GM12878 (cell line): ENCODE results near the gene MAP2K2. TPM values are rescaled to one million over a fixed set of nuclear protein-coding genes. Genes with fewer than 3 reads are reported as not detected.

ENCODE experiments used
- ATAC-seq: fragments of 200-7000 bp; cut with Tn5 transposase; 3 replicates; pipeline ENCODE4 v1.9.1; 2020; ENCODE audit warnings: mild to moderate bottlenecking, moderate library complexity
- BruUV-seq: library from RNA; stranded (reverse); fragments of 400-500 nt; replicated peaks from 2 replicates; lab custom pipeline; 2021; lab: Mats Ljungman, UMichigan
- CTCF ChIA-PET: fragments of 300-600 bp; sonication (Branson Sonifier 250); formaldehyde crosslinking; extraction: SDS; loops from one replicate; lab custom pipeline; 2021; ENCODE audit warnings: inconsistent platforms; lab: Yijun Ruan, JAX
- POLR2A ChIA-PET: fragments of 350-600 bp; formaldehyde crosslinking; extraction: SDS; loops from one replicate; lab custom pipeline; 2021; ENCODE audit warnings: inconsistent platforms; lab: Charles Lee
- RAD21 ChIA-PET: fragments of 300-600 bp; sonication (Branson Sonifier 250); formaldehyde crosslinking; loops from one replicate; lab custom pipeline; 2023; ENCODE audit warnings: antibody characterized with exemption; ENCODE audit not compliant: unreplicated experiment; lab: Charles Lee
- SMC1A ChIA-PET: fragments of 300-600 bp; sonication (Branson Sonifier 250); formaldehyde crosslinking; loops from one replicate; lab custom pipeline; 2023; ENCODE audit not compliant: unreplicated experiment, uncharacterized antibody; lab: Charles Lee
- DNase-seq: peaks from one replicate; pipeline ENCODE4 v3.0.0-alpha.2; 2011; ENCODE audit warnings: low read depth, low spot score
- FAIRE-seq: peaks from 3 replicates; lab custom pipeline; 2011; peaks lifted over from hg19 to GRCh38; lab: Jason Lieb, UNC
- H2AFZ ChIP-seq: 2 replicates; pipeline ENCODE4 v1.6.0; 2011; ENCODE audit warnings: low read depth, low read length, control low read depth; ENCODE audit not compliant: control insufficient read depth
- H3K27ac ChIP-seq: 2 replicates; pipeline ENCODE4 v1.5.1; 2011; ENCODE audit warnings: control low read depth; ENCODE audit not compliant: control insufficient read depth, insufficient read depth
- H3K27me3 ChIP-seq, 2 experiments: replicated peaks in 1 of 2; 2 replicates each; pipeline versions ENCODE4 v1.6.0 to v1.6.1; 2011; ENCODE audit warnings: low read length in 1 of 2; ENCODE audit not compliant: control insufficient read depth in 2 of 2, insufficient read depth in 2 of 2
- H3K36me3 ChIP-seq, 2 experiments: 2 replicates each; pipeline ENCODE4 v1.5.1; 2011; ENCODE audit warnings: low read length in 1 of 2; ENCODE audit not compliant: control insufficient read depth in 2 of 2, insufficient read depth in 2 of 2
- H3K4me1 ChIP-seq: 2 replicates; pipeline ENCODE4 v1.6.1; 2011; ENCODE audit warnings: mild to moderate bottlenecking, low read length, moderate library complexity, mixed read lengths; ENCODE audit not compliant: control insufficient read depth, insufficient read depth
- H3K4me2 ChIP-seq: 2 replicates; pipeline ENCODE4 v1.6.0; 2011; ENCODE audit warnings: control low read depth; ENCODE audit not compliant: control insufficient read depth, insufficient read depth
- H3K4me3 ChIP-seq: fragments of 200-600 bp; sonication (generic); 2 replicates; pipeline ENCODE4 v1.5.1; 2016
- H3K79me2 ChIP-seq: 2 replicates; pipeline ENCODE4 v1.6.0; 2011; ENCODE audit warnings: low read length; ENCODE audit not compliant: control insufficient read depth, insufficient read depth
- H3K9ac ChIP-seq: 2 replicates; pipeline ENCODE4 v1.8.0; 2011; ENCODE audit warnings: low read length, control low read depth, mixed read lengths; ENCODE audit not compliant: control insufficient read depth, insufficient read depth
- H3K9me3 ChIP-seq: replicated peaks from 3 replicates; pipeline ENCODE4 v1.5.1; 2011; ENCODE audit warnings: mild to moderate bottlenecking, low read length; ENCODE audit not compliant: control insufficient read depth, insufficient read depth
- H4K20me1 ChIP-seq: 2 replicates; pipeline ENCODE4 v1.6.0; 2011; ENCODE audit not compliant: control insufficient read depth, insufficient read depth
- FOXK2 ChIP-seq: fragments of 450-650 bp; IDR thresholded peaks from 2 replicates; pipeline ENCODE4 v1.6.1; 2017; ENCODE audit warnings: mild to moderate bottlenecking, moderate library complexity
- IKZF1 ChIP-seq: fragments of 450-650 bp; conservative IDR thresholded peaks from 2 replicates; pipeline ENCODE4 v1.6.1; 2017; ENCODE audit warnings: antibody characterized with exemption, mild to moderate bottlenecking
- IRF4 ChIP-seq: IDR thresholded peaks from 2 replicates; pipeline ENCODE4 v1.6.1; 2011; ENCODE audit warnings: low read depth, low read length
- MTA2 ChIP-seq: fragments of 450-650 bp; IDR thresholded peaks from 2 replicates; pipeline ENCODE4 v1.6.1; 2016; ENCODE audit warnings: low read depth, mild to moderate bottlenecking, moderate library complexity
- POLR2A ChIP-seq: IDR thresholded peaks from 2 replicates; pipeline ENCODE4 v1.6.1; 2011; ENCODE audit warnings: low read depth, mild to moderate bottlenecking, low read length
- WGBS: methylation state at CpG from one replicate; pipeline ENCODE4 v1.1.6; 2016; ENCODE audit warnings: low lambda C conversion rate; ENCODE audit not compliant: insufficient replicate concordance, insufficient coverage; ENCODE audit errors: missing lambda C conversion rate; 5-methylcytosine and 5-hydroxymethylcytosine counted together
- in situ Hi-C: fragments of 300-500 bp; cut with MboI; formaldehyde crosslinking; loops from 9 replicates; pipeline ENCODE4 v1.14.3; 2018; ENCODE audit warnings: mixed read lengths
- intact Hi-C: fragments of 100-400 bp; cut with micrococcal nuclease; formaldehyde crosslinking; loops from one replicate; pipeline ENCODE4 v1.14.2; 2022; ENCODE audit not compliant: unreplicated experiment
- polyA plus RNA-seq, 11 experiments: library from polyadenylated mRNA; depleted of rRNA in 4 of 11; unstranded in 6 of 11; stranded (reverse) in 5 of 11; fragments of >200 nt; fragmentation: Nextera tagmentation in 4 of 11; fragmentation: Illumina TruSeq in 1 of 11; extraction: Ambion mirVana in 4 of 11; extraction: Trizol in 1 of 11; gene quantifications; 1 replicate in 1 of 11; 2 replicates in 10 of 11; pipeline versions ENCODE4 v1.2.1 to v1.2.3, GENCODE V29; 2011 to 2016; ENCODE audit warnings: inconsistent platforms in 2 of 11, missing spikeins in 2 of 11, low read depth in 1 of 11
- total RNA-seq, 4 experiments: library from RNA; depleted of rRNA in 3 of 4; stranded (reverse); fragments of >200 nt in 3 of 4; fragmentation: Illumina TruSeq in 1 of 4; extraction: Trizol in 1 of 4; gene quantifications; 2 replicates each; pipeline versions ENCODE4 v1.2.1 to v1.2.3, GENCODE V29; 2013 to 2021
- TF ChIP-seq, protein P1 (sequence below): IDR thresholded peaks from 2 replicates; pipeline ENCODE4 v1.6.1; 2011; ENCODE audit warnings: borderline replicate concordance, low read depth, mild to moderate bottlenecking, moderate library complexity, mixed read lengths, low read length; ENCODE audit not compliant: insufficient read depth; ENCODE audit errors: extremely low read length
- TF ChIP-seq, protein P2 (sequence below): IDR thresholded peaks from 2 replicates; pipeline ENCODE4 v1.6.1; 2012; ENCODE audit warnings: mild to moderate bottlenecking, low read depth, low read length

MAP2K2 gene
- total and polyA plus RNA-seq, 10 of the 15 experiments (the other 5 are each of a cell fraction or from before 2014, with no cell fraction given) = 1.00 to 210 (median 53.5) TPM

DNA sequence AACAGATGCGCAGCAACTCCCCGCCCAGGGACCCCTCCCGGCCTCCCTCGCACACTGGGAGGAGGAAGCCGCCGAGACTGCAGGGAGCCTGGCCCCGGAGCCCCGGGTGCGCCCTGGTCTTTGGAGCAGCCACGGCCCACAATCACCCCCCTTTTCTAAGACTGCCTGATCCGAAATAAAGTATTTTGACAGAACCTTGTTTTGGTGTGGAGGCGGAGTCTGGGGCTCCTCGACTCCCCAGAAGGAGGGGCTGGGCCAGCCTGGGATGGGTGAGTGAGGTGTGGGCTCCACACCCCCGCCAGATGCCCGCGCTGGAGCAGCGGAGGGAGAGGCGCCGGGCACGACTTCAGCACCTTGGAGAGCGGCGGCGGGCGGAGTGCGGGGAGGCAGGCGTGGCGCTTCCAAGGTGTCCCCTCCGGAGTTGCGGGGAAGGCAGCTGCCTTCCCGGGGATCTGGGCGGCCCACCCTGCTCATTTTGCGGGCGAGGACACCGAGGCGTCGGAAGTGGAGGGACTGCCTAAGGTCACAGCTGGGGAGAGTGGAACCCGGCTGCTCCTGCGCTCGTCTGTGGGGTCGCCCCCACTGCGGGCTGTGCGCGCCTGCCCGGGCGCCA lies 49.0 kb upstream of the MAP2K2 start:
- H3K4me1 ChIP-seq = no peaks in the 10 kb centered on the region
- H4K20me1 ChIP-seq = no peaks in the 10 kb centered on the region
- no peak overlapping the region for H3K27ac ChIP-seq
- H2AFZ ChIP-seq = no peak overlapping the region
- H3K36me3 ChIP-seq = peaks cover 0 to 4% of the 10 kb centered on the region in 2 experiments; a peak in 2 of 4 replicates
- no peak overlapping the region for H3K9ac ChIP-seq
- intact Hi-C loops = no loop called here
- no peak for DNase-seq
- SMC1A ChIA-PET = no interaction called here
- TF ChIP-seq POLR2A (peak; percentile 39; the same call in 1 of the 2 replicates), FOXK2 (no peak), MTA2 (no peak), IRF4 (no peak), IKZF1 (peak; percentile 17; the same call in 1 of the 2 replicates)
- TF ChIP-seq, protein P1, sequence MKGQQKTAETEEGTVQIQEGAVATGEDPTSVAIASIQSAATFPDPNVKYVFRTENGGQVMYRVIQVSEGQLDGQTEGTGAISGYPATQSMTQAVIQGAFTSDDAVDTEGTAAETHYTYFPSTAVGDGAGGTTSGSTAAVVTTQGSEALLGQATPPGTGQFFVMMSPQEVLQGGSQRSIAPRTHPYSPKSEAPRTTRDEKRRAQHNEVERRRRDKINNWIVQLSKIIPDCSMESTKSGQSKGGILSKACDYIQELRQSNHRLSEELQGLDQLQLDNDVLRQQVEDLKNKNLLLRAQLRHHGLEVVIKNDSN = no peak
- TF ChIP-seq, protein P2, sequence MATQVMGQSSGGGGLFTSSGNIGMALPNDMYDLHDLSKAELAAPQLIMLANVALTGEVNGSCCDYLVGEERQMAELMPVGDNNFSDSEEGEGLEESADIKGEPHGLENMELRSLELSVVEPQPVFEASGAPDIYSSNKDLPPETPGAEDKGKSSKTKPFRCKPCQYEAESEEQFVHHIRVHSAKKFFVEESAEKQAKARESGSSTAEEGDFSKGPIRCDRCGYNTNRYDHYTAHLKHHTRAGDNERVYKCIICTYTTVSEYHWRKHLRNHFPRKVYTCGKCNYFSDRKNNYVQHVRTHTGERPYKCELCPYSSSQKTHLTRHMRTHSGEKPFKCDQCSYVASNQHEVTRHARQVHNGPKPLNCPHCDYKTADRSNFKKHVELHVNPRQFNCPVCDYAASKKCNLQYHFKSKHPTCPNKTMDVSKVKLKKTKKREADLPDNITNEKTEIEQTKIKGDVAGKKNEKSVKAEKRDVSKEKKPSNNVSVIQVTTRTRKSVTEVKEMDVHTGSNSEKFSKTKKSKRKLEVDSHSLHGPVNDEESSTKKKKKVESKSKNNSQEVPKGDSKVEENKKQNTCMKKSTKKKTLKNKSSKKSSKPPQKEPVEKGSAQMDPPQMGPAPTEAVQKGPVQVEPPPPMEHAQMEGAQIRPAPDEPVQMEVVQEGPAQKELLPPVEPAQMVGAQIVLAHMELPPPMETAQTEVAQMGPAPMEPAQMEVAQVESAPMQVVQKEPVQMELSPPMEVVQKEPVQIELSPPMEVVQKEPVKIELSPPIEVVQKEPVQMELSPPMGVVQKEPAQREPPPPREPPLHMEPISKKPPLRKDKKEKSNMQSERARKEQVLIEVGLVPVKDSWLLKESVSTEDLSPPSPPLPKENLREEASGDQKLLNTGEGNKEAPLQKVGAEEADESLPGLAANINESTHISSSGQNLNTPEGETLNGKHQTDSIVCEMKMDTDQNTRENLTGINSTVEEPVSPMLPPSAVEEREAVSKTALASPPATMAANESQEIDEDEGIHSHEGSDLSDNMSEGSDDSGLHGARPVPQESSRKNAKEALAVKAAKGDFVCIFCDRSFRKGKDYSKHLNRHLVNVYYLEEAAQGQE = peak; percentile 96
- H3K4me3 ChIP-seq = no peak overlapping the region
- 16% methylated on average over 45 of the region's 45 CpGs for WGBS
- RAD21 ChIA-PET = no interaction called here
- CTCF ChIA-PET = no interaction called here
- peak; percentile 81 for ATAC-seq
- H3K79me2 ChIP-seq = no peaks in the 10 kb centered on the region
- FAIRE-seq = no peak
- no peaks in the 10 kb centered on the region for H3K9me3 ChIP-seq
- POLR2A ChIA-PET = no interaction called here
- in situ Hi-C loops = no loop called here
- no peak overlapping the region for H3K4me2 ChIP-seq
- H3K27me3 ChIP-seq = no peaks in the 10 kb centered on the region
- no TSS peak for BruUV-seq
